Measurements from ENCODE around the gene CHMP2A. TPM values are rescaled to one million over a fixed set of nuclear protein-coding genes. Genes with fewer than 3 reads are reported as not detected.
"Not testable (repeated sequence)": the region's sequence is repeated elsewhere in the genome, so short reads cannot be mapped to it uniquely, and the experiment has no call there.

CHMP2A gene
- total and polyA plus RNA-seq, 2 experiments from 2014 or later, result 88.4 to 196 TPM

DNA sequence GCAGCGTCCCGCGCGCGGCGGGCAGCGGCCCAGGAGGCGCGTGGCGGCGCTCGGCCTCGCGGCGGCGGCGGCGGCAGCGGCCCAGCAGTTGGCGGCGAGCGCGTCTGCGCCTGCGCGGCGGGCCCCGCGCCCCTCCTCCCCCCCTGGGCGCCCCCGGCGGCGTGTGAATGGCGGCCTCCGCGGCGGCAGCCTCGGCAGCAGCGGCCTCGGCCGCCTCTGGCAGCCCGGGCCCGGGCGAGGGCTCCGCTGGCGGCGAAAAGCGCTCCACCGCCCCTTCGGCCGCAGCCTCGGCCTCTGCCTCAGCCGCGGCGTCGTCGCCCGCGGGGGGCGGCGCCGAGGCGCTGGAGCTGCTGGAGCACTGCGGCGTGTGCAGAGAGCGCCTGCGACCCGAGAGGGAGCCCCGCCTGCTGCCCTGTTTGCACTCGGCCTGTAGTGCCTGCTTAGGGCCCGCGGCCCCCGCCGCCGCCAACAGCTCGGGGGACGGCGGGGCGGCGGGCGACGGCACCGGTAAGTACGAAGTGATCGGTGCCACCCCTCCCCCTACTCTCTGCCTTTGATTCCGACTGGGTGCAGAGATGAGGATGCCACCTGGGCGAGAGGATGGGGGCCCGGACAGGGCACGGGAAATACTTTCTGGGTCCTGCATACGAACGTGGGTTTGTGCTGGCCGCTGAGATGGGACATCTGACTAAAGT is 10.2 kb downstream of the CHMP2A start:
- H3K4me1 ChIP-seq (ENCODE audit: insufficient read depth), result peaks cover 22% of the 10 kb centered on the region
- peaks cover 48% of the 10 kb centered on the region for H3K79me2 ChIP-seq
- no peaks in the 10 kb centered on the region for H3K9me2 ChIP-seq (replicated peaks; ENCODE audit: insufficient read depth)
- H3K4me3 ChIP-seq, result peak overlapping the region; percentile 97
- no peak for TF ChIP-seq CTCF (IDR thresholded peaks at IDR 0.05; ENCODE audit: poor library complexity)
- H3K4me2 ChIP-seq, result peak overlapping the region; percentile 97
- H4K20me1 ChIP-seq (ENCODE audit: insufficient read depth, poor library complexity, severe bottlenecking), result peaks cover 42% of the 10 kb centered on the region
- 1% methylated on average over 49 of the region's 92 CpGs for WGBS (ENCODE audit: low lambda C conversion rate, missing lambda C conversion rate)
- no peak overlapping the region for H2AFZ ChIP-seq
- H3K27ac ChIP-seq, result peak overlapping the region; percentile 98
- peak; percentile 88 for DNase-seq (ENCODE audit: low spot score)
- H3K9me3 ChIP-seq (ENCODE audit: low read depth), result no peaks in the 10 kb centered on the region
- H3K36me3 ChIP-seq (replicated peaks; ENCODE audit: insufficient read depth, low read depth), result peaks cover 4% of the 10 kb centered on the region
- no peaks in the 10 kb centered on the region for H3K27me3 ChIP-seq

DNA sequence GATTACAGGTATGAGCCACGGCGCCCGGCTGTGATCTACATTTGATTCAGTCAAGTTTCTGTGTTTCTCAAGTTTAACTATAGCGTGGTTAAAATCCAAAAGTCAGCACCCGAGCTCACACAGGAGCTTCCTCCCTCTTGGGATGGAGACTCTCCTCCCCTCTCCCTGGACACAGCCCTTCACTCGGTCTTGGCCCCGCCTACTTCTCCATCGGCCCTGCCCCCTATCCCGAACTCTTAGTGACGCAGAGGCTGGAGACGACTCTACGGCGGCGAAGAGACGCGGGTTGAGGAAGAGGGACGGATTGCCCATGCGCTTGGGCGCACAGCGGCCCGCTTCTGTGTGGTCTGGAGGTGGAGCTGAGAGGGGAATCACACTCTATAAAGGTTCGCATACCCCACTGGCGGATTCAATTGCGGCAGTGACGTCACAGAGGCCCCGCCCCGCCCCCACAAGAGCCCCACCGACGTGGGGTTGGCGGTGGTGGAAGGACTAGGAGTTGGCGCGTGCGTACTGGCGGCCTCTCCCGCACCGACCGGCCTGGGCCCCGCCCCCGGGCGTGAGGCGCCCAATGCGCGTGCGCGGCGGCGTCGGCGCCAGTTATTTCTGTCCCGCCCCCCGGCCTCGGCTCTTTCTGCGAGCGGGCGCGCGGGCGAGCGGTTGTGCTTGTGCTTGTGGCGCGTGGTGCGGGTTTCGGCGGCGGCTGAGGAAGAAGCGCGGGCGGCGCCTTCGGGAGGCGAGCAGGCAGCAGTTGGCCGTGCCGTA is 10.9 kb downstream of the CHMP2A start, which contains the start of gene TRIM28:
Gene TRIM28 (plus strand): TSS at position 239 of the 765 bp plus-strand sequence. CDS start 694 bp downstream, outside the sequence.
- peak within 1 kb of the TSS; percentile 53 for H2AFZ ChIP-seq
- WGBS (ENCODE audit: low lambda C conversion rate, missing lambda C conversion rate), result under 1% methylated on average over 60 of the region's 73 CpGs
- no peak for TF ChIP-seq CTCF (IDR thresholded peaks at IDR 0.05; ENCODE audit: poor library complexity)
- no peak for TF ChIP-seq EZH2phosphoT487 (IDR thresholded peaks at IDR 0.05; ENCODE audit: low read depth, severe bottlenecking, unreplicated experiment)
- no peak for TF ChIP-seq EZH2 (IDR thresholded peaks at IDR 0.05; ENCODE audit: borderline replicate concordance)
- H3K27ac ChIP-seq, result peak within 1 kb of the TSS; percentile 98
- peak; percentile 99 for DNase-seq (ENCODE audit: low spot score)
- H3K27me3 ChIP-seq, result no peaks in the 10 kb centered on the region
- H3K9me2 ChIP-seq (replicated peaks; ENCODE audit: insufficient read depth), result no peaks in the 10 kb centered on the region
- peaks cover 22% of the 10 kb centered on the region for H3K4me1 ChIP-seq (ENCODE audit: insufficient read depth)
- H3K79me2 ChIP-seq, result peaks cover 44% of the 10 kb centered on the region
- H4K20me1 ChIP-seq (ENCODE audit: insufficient read depth, poor library complexity, severe bottlenecking), result peaks cover 42% of the 10 kb centered on the region
- H3K36me3 ChIP-seq (replicated peaks; ENCODE audit: insufficient read depth, low read depth), result peaks cover 3% of the 10 kb centered on the region
- peak within 1 kb of the TSS; percentile 97 for H3K4me3 ChIP-seq
- H3K4me2 ChIP-seq, result peak within 1 kb of the TSS; percentile 97
- no peaks in the 10 kb centered on the region for H3K9me3 ChIP-seq (ENCODE audit: low read depth)

- H2AFZ ChIP-seq; H3K9me2 ChIP-seq (replicated peaks; ENCODE audit: insufficient read depth); H3K36me3 ChIP-seq (replicated peaks; ENCODE audit: insufficient read depth, low read depth); H3K4me3 ChIP-seq; DNase-seq (ENCODE audit: low spot score); H3K27me3 ChIP-seq; H3K9me3 ChIP-seq (ENCODE audit: low read depth): not testable (repeated sequence)
- H3K27ac ChIP-seq, result peak overlapping the region; percentile 98
- H3K4me2 ChIP-seq, result peak overlapping the region; percentile 80
- peaks cover 32% of the 10 kb centered on the region for H4K20me1 ChIP-seq (ENCODE audit: insufficient read depth, poor library complexity, severe bottlenecking)
- H3K79me2 ChIP-seq, result peaks cover 32% of the 10 kb centered on the region
- peaks cover 33% of the 10 kb centered on the region for H3K4me1 ChIP-seq (ENCODE audit: insufficient read depth)
- 84% methylated on average over 18 of the region's 18 CpGs for WGBS (ENCODE audit: low lambda C conversion rate, missing lambda C conversion rate)
These were observed 12.1 kb downstream of the CHMP2A start for GRCh38 chr19:58542641-58543372.

GRCh38 chr19:58539169-58539559 is 15.7 kb downstream of the CHMP2A start:
- peak overlapping the region; percentile 89 for H3K27ac ChIP-seq
- H3K27me3 ChIP-seq; H3K9me2 ChIP-seq (replicated peaks; ENCODE audit: insufficient read depth); H3K36me3 ChIP-seq (replicated peaks; ENCODE audit: insufficient read depth, low read depth); H2AFZ ChIP-seq; DNase-seq (ENCODE audit: low spot score); H4K20me1 ChIP-seq (ENCODE audit: insufficient read depth, poor library complexity, severe bottlenecking); H3K4me2 ChIP-seq; H3K9me3 ChIP-seq (ENCODE audit: low read depth); H3K4me3 ChIP-seq; H3K79me2 ChIP-seq: not testable (repeated sequence)
- peaks cover 16% of the 10 kb centered on the region for H3K4me1 ChIP-seq (ENCODE audit: insufficient read depth)

Data from hepatocyte (in vitro differentiated cells).